H1 (cell line): ENCODE data around the gene SNX15. TPM values are rescaled to one million over a fixed set of nuclear protein-coding genes. Genes with fewer than 3 reads are reported as not detected.

Experiments used
- CTCF ChIA-PET: fragments of 300-600 bp; sonication (Branson Sonifier 250); formaldehyde crosslinking; loops from one replicate; lab custom pipeline; 2021; ENCODE audit not compliant: partially characterized antibody; lab: Charles Lee
- POLR2A ChIA-PET: fragments of 300-600 bp; sonication (Branson Sonifier 250); formaldehyde crosslinking; loops from one replicate; lab custom pipeline; 2021; ENCODE audit warnings: inconsistent platforms; ENCODE audit not compliant: partially characterized antibody; lab: Charles Lee
- DNase-seq, 2 experiments: peaks; one replicate each; pipeline versions ENCODE4 v3.0.0 to v3.0.0-alpha.2; 2010 to 2022; ENCODE audit warnings: low spot score in 2 of 2, low read depth in 1 of 2, mixed read lengths in 1 of 2
- FAIRE-seq: peaks from 2 replicates; lab custom pipeline; 2011; peaks lifted over from hg19 to GRCh38; lab: Jason Lieb, UNC
- H2AFZ ChIP-seq: 2 replicates; pipeline ENCODE4 v1.8.1; 2012; ENCODE audit warnings: low read length, inconsistent platforms
- H2AK5ac ChIP-seq: 2 replicates; pipeline ENCODE4 v1.6.1; 2013; ENCODE audit warnings: low read depth, low read length
- H2BK120ac ChIP-seq: replicated peaks from 2 replicates; pipeline ENCODE3; 2013; ENCODE audit warnings: low read depth, low read length, inconsistent platforms
- H2BK12ac ChIP-seq: 2 replicates; pipeline ENCODE4 v1.6.1; 2013; ENCODE audit warnings: low read depth, low read length
- H2BK15ac ChIP-seq: 2 replicates; pipeline ENCODE4 v1.6.1; 2013; ENCODE audit warnings: low read length
- H2BK20ac ChIP-seq: 2 replicates; pipeline ENCODE4 v1.6.1; 2013; ENCODE audit warnings: low read length
- H2BK5ac ChIP-seq: 2 replicates; pipeline ENCODE4 v1.6.1; 2013; ENCODE audit warnings: low read depth, low read length
- H3K14ac ChIP-seq: 2 replicates; pipeline ENCODE4 v1.6.1; 2013; ENCODE audit warnings: inconsistent platforms; ENCODE audit not compliant: insufficient read length
- H3K18ac ChIP-seq: 2 replicates; pipeline ENCODE4 v1.6.1; 2013; ENCODE audit warnings: low read length; ENCODE audit errors: extremely low read depth
- H3K23ac ChIP-seq: 2 replicates; pipeline ENCODE4 v1.6.1; 2013; ENCODE audit warnings: inconsistent platforms; ENCODE audit not compliant: insufficient read length
- H3K23me2 ChIP-seq: 2 replicates; pipeline ENCODE4 v1.6.1; 2013; ENCODE audit warnings: low read depth, low read length
- H3K27ac ChIP-seq: 2 replicates; pipeline ENCODE4 v1.6.1; 2011; ENCODE audit warnings: low read depth, low read length, inconsistent platforms
- H3K27me3 ChIP-seq, 4 experiments: replicated peaks in 1 of 4; 1 replicate in 1 of 4; 2 replicates in 3 of 4; pipeline versions ENCODE4 v1.6.1 to v1.8.1; 2011 to 2013; ENCODE audit warnings: low read length in 3 of 4, mild to moderate bottlenecking in 3 of 4, inconsistent platforms in 2 of 4, mixed read lengths in 2 of 4, moderate library complexity in 1 of 4; ENCODE audit not compliant: control insufficient read depth in 3 of 4, insufficient read depth in 3 of 4; ENCODE audit errors: extremely low read depth in 1 of 4
- H3K36me3 ChIP-seq, 4 experiments: 2 replicates each; pipeline versions ENCODE4 v1.6.1 to v1.8.1; 2011 to 2013; ENCODE audit warnings: mild to moderate bottlenecking in 4 of 4, low read length in 3 of 4, moderate library complexity in 2 of 4, control low read depth in 1 of 4, inconsistent platforms in 1 of 4; ENCODE audit not compliant: insufficient read depth in 4 of 4, control insufficient read depth in 2 of 4
- H3K4ac ChIP-seq: replicated peaks from 2 replicates; pipeline ENCODE3; 2013; ENCODE audit warnings: low read length, low read depth, mixed read lengths, inconsistent platforms; ENCODE audit not compliant: insufficient read length
- H3K4me1 ChIP-seq, 4 experiments: replicated peaks in 1 of 4; 1 replicate in 1 of 4; 2 replicates in 3 of 4; pipeline versions ENCODE4 v1.6.1 to v1.8.1; 2011 to 2013; ENCODE audit warnings: low read length in 3 of 4, inconsistent platforms in 2 of 4, mixed read lengths in 1 of 4; ENCODE audit not compliant: insufficient read depth in 4 of 4, control insufficient read depth in 3 of 4
- H3K4me2 ChIP-seq, 2 experiments: 2 replicates each; pipeline versions ENCODE4 v1.6.1 to v1.8.1; 2011 to 2013; ENCODE audit warnings: low read depth in 2 of 2, low read length in 2 of 2, control low read depth in 1 of 2, inconsistent platforms in 1 of 2, mild to moderate bottlenecking in 1 of 2; ENCODE audit not compliant: insufficient read depth in 1 of 2
- H3K4me3 ChIP-seq, 4 experiments: fragments of 200-600, 300-600 bp in 1 of 4; sonication (generic), shearing (Covaris generic), sonication (Bioruptor Twin) in 1 of 4; 2 replicates each; pipeline versions ENCODE4 v1.5.1 to v1.8.1; 2011 to 2016; ENCODE audit warnings: low read length in 4 of 4, low read depth in 3 of 4, control low read depth in 2 of 4, inconsistent platforms in 2 of 4, mild to moderate bottlenecking in 2 of 4, mixed read lengths in 1 of 4, moderate library complexity in 1 of 4; ENCODE audit not compliant: insufficient read depth in 2 of 4; ENCODE audit errors: extremely low read depth in 1 of 4
- H3K56ac ChIP-seq: replicated peaks from 2 replicates; pipeline ENCODE3; 2013; ENCODE audit warnings: low read depth, mild to moderate bottlenecking, mixed read lengths, low read length, inconsistent platforms; ENCODE audit not compliant: insufficient read length
- H3K79me1 ChIP-seq: 2 replicates; pipeline ENCODE4 v1.6.1; 2013; ENCODE audit warnings: low read depth, low read length, control low read depth
- H3K79me2 ChIP-seq, 2 experiments: 2 replicates each; pipeline versions ENCODE4 v1.6.1 to v1.8.1; 2012 to 2013; ENCODE audit warnings: low read length in 2 of 2, mild to moderate bottlenecking in 2 of 2, inconsistent platforms in 1 of 2; ENCODE audit not compliant: insufficient read depth in 2 of 2, control insufficient read depth in 1 of 2
- H3K9ac ChIP-seq, 4 experiments: replicated peaks in 1 of 4; 1 replicate in 1 of 4; 2 replicates in 3 of 4; pipeline versions ENCODE4 v1.6.1 to v1.8.1; 2011 to 2013; ENCODE audit warnings: low read depth in 3 of 4, low read length in 3 of 4, control low read depth in 2 of 4, mild to moderate bottlenecking in 2 of 4, moderate library complexity in 2 of 4, inconsistent platforms in 1 of 4; ENCODE audit errors: extremely low read depth in 1 of 4
- H3K9me3 ChIP-seq, 2 experiments: 2 replicates each; pipeline versions ENCODE4 v1.6.1 to v1.8.1; 2012 to 2013; ENCODE audit warnings: mild to moderate bottlenecking in 2 of 2, moderate library complexity in 2 of 2, control low read depth in 1 of 2, inconsistent platforms in 1 of 2, low read depth in 1 of 2, low read length in 1 of 2, mixed read lengths in 1 of 2; ENCODE audit not compliant: insufficient read depth in 2 of 2
- H4K20me1 ChIP-seq, 2 experiments: replicated peaks in 1 of 2; 2 replicates each; pipeline versions ENCODE3 to v1.8.1; 2011 to 2013; ENCODE audit warnings: inconsistent platforms in 2 of 2, low read length in 2 of 2, mild to moderate bottlenecking in 1 of 2; ENCODE audit not compliant: insufficient read depth in 2 of 2, control insufficient read depth in 1 of 2
- H4K5ac ChIP-seq: 2 replicates; pipeline ENCODE4 v1.6.1; 2013; ENCODE audit warnings: low read length, low read depth, mixed read lengths, inconsistent platforms; ENCODE audit not compliant: insufficient read length
- H4K8ac ChIP-seq: 2 replicates; pipeline ENCODE4 v1.8.0; 2013; ENCODE audit warnings: mild to moderate bottlenecking, moderate library complexity, low read length, inconsistent platforms; ENCODE audit not compliant: insufficient read depth; ENCODE audit errors: extremely low read depth
- H4K91ac ChIP-seq: replicated peaks from 2 replicates; pipeline ENCODE3; 2013; ENCODE audit warnings: low read length, mixed read lengths, inconsistent platforms; ENCODE audit not compliant: insufficient read length
- BCL11A ChIP-seq, 2 experiments: IDR thresholded peaks; one replicate each; pipeline ENCODE4 v1.6.1; 2011; ENCODE audit warnings: low read depth in 2 of 2, low read length in 2 of 2, mild to moderate bottlenecking in 2 of 2
- EZH2 ChIP-seq: fragments of 200-600 bp; sonication (generic); IDR thresholded peaks from 2 replicates; pipeline ENCODE4 v1.7.1; 2012; ENCODE audit warnings: low read depth, mild to moderate bottlenecking, moderate library complexity, low read length, inconsistent platforms; ENCODE audit not compliant: severe bottlenecking
- WGBS, 2 experiments: shearing (Covaris generic) in 1 of 2; methylation state at CpG; one replicate each; pipeline versions ENCODE4 v1.1.6 to v1.1.7; 2013 to 2015; ENCODE audit warnings: low lambda C conversion rate in 2 of 2, mixed read lengths in 2 of 2, inconsistent platforms in 1 of 2, low coverage in 1 of 2, missing lambda C conversion rate in 1 of 2; ENCODE audit not compliant: insufficient replicate concordance in 2 of 2, insufficient coverage in 1 of 2, insufficient read length in 1 of 2; ENCODE audit errors: extremely low coverage in 1 of 2, missing lambda C conversion rate in 1 of 2; 5-methylcytosine and 5-hydroxymethylcytosine counted together
- polyA plus RNA-seq, 7 experiments: library from polyadenylated mRNA; depleted of rRNA in 3 of 7; stranded (reverse) in 5 of 7; unstranded in 2 of 7; fragments of >200 nt in 5 of 7; fragments of 200-250 nt in 2 of 7; gene quantifications; 1 replicate in 5 of 7; 2 replicates in 1 of 7; 4 replicates in 1 of 7; pipeline versions ENCODE4 v1.2.1 to v1.2.3, GENCODE V29; 2011 to 2013; ENCODE audit warnings: missing spikeins in 2 of 7, mixed read lengths in 2 of 7
- total RNA-seq: library from RNA; stranded (reverse); fragmentation: NEBNext Ultra II Directional; extraction: Animal tissue kit (Norgen Biotek cat#: 25700); gene quantifications from 2 replicates; pipeline ENCODE4 v1.2.1, GENCODE V29; 2021

SNX15 gene
- total and polyA plus RNA-seq, 2 of the 8 experiments (the other 6 are each of a cell fraction or from before 2014, with no cell fraction given), result 13.0 to 18.3 TPM

DNA sequence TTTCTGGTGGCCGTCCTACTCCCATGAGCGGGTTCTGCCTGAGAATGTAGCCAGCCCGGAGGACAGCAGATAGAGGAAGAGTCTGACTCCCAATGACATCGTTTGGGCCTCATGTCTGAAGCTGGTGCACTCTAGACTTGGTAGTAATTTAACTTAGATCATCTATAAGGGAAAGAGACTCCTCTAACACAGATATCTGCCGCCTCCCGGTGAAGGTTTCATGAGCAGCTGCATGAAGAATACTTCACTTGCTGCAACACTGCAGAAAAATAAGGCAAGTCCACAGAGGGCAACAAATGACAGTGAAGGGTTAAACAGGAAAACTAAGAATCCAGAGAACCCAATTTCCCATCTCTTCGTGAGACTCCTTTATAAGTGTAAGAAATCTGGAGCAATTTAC lies 19.2 kb upstream of the SNX15 start:
- H2BK15ac ChIP-seq, result no peak overlapping the region
- no peak overlapping the region for H3K14ac ChIP-seq
- no peak overlapping the region for H2BK12ac ChIP-seq
- H3K36me3 ChIP-seq, result no peaks in the 10 kb centered on the region
- no peak overlapping the region for H3K23ac ChIP-seq
- no peak overlapping the region for H3K56ac ChIP-seq
- no peak overlapping the region for H2AFZ ChIP-seq
- no peak overlapping the region for H4K91ac ChIP-seq
- no peak for FAIRE-seq
- no peak overlapping the region for H3K4me2 ChIP-seq
- ChIA-PET CTCF (interaction anchor here (0.6 to 2.0 kb wide), 3 partner anchors 12 to 33 kb away, joined by 3 to 10 read pairs (median 3); partner anchors contain the start of gene BATF2), POLR2A (no interaction called here)
- no peaks in the 10 kb centered on the region for H3K79me1 ChIP-seq
- no peak for DNase-seq
- no peaks in the 10 kb centered on the region for H3K27me3 ChIP-seq
- H2AK5ac ChIP-seq, result no peak overlapping the region
- no peak overlapping the region for H3K27ac ChIP-seq
- no peak overlapping the region for H4K5ac ChIP-seq
- H3K4me3 ChIP-seq, result no peak overlapping the region
- no peak overlapping the region for H2BK20ac ChIP-seq
- H2BK120ac ChIP-seq, result no peak overlapping the region
- H3K4ac ChIP-seq, result no peak overlapping the region
- H3K9me3 ChIP-seq, result no peaks in the 10 kb centered on the region
- no peaks in the 10 kb centered on the region for H4K20me1 ChIP-seq
- peaks cover 0 to 2% (median 0%) of the 10 kb centered on the region in 4 experiments; a peak in 1 of 7 replicates for H3K4me1 ChIP-seq
- no peak overlapping the region for H3K9ac ChIP-seq
- H2BK5ac ChIP-seq, result no peak overlapping the region
- H4K8ac ChIP-seq, result no peak overlapping the region
- H3K23me2 ChIP-seq, result no peaks in the 10 kb centered on the region
- no peak overlapping the region for H3K18ac ChIP-seq
- H3K79me2 ChIP-seq, result no peaks in the 10 kb centered on the region
- WGBS, 2 experiments, result 86% methylated on average over 7 of the region's 7 CpGs; no CpG with 5 or more reads in 1 of the 2 experiments
- no peak for TF ChIP-seq EZH2
- no peak for TF ChIP-seq BCL11A (IDR thresholded peaks at IDR 0.05; ENCODE audit: low read depth in 2 of 2, low read length in 2 of 2)
